GM21360 (cell line): ENCODE measurements around the gene AP5M1.
"Not testable (repeated sequence)": the region's sequence is repeated elsewhere in the genome, so short reads cannot be mapped to it uniquely, and the experiment has no call there.

Source experiments
- ATAC-seq: cut with Tn5 transposase; IDR thresholded peaks from one replicate; pipeline ENCODE4 v1.9.1; 2021; ENCODE audit warnings: mild to moderate bottlenecking, moderate library complexity; ENCODE audit not compliant: unreplicated experiment

Gene AP5M1

GRCh38 chr14:57290751-57291150, 22.0 kb downstream of the AP5M1 start:
- no peak for ATAC-seq

DNA sequence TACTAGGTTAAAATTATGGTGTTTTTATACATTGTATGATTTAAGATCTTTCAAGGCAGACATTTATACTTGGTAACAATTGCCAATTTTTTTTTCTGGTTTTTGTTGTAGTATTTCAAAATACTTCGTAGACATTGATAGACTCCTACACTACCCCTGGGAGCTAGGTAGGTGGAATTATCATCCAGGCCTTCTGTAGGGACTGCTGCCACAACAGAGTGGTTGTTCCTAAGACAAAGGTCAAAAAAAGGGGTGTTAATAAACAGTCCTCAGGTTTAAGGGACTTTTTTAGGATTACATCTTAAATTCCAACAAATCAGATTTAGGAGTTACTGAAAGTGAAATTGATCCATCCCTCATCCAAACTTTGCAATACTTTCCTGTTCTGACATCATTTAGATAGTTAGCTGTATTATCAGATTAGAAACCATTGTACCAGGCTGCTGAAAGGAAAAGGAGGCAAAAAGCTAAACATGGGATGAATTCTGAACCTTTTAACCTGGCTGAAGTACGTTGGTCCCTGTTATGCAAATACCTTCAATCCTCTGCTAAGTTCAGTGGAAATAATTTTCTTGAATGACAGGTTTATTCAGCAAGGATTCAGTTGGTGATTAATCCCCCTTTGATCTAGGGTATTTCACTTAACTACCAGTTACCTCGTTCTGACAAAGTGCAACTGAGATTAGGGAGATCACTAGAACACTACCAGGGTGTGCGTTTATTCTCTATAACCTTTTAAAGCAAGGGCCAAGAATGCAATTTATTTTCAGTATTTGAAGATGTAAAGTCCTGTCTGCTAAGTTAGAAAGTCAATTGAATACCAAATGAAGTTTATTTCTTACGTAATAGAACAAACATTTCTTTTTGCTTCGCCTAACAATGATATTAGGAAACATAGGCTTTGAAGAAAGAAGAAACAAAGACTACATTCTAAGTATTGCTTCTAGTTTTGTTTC, 23.2 kb downstream of the AP5M1 start:
- no peak for ATAC-seq

DNA sequence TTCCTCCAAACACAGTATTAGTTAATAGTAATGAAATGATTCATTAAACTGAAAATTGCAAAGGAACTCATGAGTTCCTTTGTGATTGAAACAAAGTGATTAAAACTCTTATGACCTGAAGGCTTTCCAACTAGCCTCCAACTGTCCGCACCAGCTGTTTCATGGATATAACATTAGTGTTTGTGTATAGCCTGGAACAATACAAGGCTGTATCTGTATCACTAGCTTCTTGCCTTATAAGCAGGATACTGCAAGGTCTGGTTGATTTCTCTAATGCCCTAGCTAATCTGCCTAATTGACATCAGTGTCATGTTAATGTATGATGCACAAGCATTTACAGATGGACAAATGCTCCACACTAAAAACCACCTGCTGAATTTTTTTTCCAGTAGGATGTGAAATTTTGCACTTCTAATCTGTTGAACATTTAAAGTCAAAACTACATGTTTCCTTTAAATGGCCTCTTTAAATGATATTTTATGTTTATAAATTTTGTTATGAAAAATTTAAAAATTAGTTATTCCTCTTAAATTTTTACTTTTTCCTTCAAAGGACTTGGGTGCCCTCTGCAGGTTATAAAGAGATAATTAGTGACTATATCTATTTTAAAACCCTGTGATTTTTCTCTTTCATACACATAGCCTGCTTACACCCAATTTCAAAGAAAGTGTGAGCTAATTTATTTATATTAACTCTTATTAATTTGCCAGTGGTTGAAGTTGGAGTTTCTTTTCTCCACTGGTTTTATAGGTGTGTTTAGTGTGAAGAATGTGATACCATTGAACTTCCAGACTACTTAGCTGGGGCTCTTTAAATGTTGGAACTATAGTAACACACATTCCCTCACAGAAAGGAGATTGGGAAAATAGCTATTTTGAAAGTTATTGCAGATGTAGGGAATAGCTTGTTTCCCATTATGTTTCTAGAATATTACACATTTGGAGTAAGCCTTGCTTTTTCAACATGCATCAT, 25.4 kb downstream of the AP5M1 start:
- no peak for ATAC-seq

DNA sequence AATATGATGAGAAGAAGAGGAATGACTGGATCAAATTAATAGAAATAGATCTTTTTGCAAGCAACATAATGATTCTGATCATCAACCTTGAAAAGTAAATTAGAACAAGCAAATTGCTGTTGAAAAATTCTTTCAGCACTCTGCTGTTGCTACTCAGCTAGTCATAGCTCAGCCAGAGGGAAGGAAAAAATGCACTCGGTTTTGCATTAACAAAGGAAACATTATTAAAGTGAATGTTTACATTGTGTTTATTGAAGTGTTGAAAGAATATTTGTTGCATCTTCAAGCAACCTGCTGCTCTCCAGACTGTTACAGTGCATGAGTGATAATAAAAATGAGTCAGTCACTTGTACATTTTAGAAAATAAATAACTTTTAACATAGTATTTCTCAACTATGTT, 26.5 kb downstream of the AP5M1 start:
- no peak for ATAC-seq

DNA sequence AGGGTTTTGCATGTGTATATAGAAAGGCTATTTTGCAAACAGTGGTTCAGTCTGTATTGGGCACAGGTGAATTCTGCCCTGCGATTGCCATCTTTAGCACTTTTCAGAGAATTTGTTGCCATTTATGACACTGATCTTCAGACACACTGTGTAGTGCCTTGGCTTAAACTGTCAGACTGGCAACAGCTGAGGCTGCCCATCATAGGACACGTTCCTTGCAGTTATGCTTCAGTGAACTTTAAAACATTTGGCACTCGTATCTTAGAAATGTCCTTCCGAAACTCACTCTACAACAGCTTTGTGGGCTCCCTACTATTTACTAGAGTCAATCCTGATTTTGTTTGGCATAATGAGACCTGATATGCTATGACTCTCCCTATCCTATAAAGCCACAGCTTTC, 29.1 kb downstream of the AP5M1 start:
- ATAC-seq, result no peak

- no peak for ATAC-seq
These were observed 30.7 kb downstream of the AP5M1 start for GRCh38 chr14:57299511-57299910.

- ATAC-seq, result no peak
These were observed 34.1 kb downstream of the AP5M1 start for GRCh38 chr14:57302883-57303282.

GRCh38 chr14:57314396-57315089, 45.8 kb downstream of the AP5M1 start:
- no peak for ATAC-seq

DNA sequence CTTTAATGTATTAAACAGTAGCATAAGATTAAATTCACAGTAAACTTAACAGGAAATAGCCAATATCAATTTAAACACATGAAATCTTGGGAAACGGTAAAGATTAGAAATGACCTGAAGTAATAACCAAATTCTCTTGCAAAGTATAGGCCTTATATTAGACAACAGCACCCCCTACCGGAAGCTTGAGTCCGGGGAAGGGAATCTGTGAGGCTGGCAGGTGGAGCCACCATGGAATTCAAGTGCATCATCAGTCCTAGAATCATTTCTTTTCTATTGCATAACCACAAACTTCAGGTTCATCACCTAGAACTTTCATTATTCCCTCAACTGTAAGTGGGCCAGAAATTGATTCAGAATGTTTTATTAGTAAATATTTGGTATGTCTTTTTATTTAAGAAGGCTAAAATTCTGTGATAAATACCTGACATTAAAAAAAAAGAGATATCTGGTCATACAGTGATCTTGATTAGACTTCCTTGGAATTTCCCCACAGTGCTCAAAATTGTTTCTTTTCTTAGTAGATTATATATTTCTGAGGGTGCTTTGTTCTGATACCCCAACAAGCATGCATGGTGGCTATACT, 48.6 kb downstream of the AP5M1 start:
- no peak for ATAC-seq

- ATAC-seq, result no peak
These were observed 50.9 kb downstream of the AP5M1 start for GRCh38 chr14:57319636-57320192.

- no peak for ATAC-seq
These were observed 55.0 kb downstream of the AP5M1 start for GRCh38 chr14:57323721-57324120.

- ATAC-seq, result peak; percentile 93
These were observed 57.5 kb downstream of the AP5M1 start for GRCh38 chr14:57326253-57326652.

- ATAC-seq, result no peak
These were observed 61.1 kb downstream of the AP5M1 start for GRCh38 chr14:57329833-57330232.

DNA sequence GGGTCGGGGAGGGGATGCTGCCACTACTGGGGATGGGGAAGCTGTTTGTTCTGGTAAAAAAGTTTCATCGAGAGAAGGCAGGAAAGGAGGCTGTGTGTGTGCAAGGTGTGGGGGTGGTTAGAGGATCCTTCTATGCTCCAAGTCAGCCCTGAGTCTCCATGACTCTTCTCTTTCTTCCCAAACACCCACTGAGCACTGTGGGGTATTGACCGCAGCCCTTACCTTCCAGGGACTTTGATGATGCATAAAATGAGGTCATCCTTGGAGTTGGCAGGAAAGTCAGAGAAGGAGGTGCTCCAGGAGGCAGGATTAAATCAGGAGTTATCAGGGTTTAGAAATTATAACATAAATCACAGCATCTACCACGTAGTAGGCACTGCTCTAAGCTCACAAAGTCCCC, 63.7 kb downstream of the AP5M1 start:
- not testable (repeated sequence) for ATAC-seq

- ATAC-seq, result not testable (repeated sequence)
These were observed 65.0 kb downstream of the AP5M1 start for GRCh38 chr14:57333726-57334125.

- ATAC-seq, result not testable (repeated sequence)
These were observed 75.0 kb downstream of the AP5M1 start for GRCh38 chr14:57343545-57344297.

- no peak for ATAC-seq
These were observed 76.3 kb downstream of the AP5M1 start for GRCh38 chr14:57345106-57345505.

- no peak for ATAC-seq
These were observed 78.0 kb downstream of the AP5M1 start for GRCh38 chr14:57346741-57347140.
